ENCODE data around the gene TMOD1.

DNA sequence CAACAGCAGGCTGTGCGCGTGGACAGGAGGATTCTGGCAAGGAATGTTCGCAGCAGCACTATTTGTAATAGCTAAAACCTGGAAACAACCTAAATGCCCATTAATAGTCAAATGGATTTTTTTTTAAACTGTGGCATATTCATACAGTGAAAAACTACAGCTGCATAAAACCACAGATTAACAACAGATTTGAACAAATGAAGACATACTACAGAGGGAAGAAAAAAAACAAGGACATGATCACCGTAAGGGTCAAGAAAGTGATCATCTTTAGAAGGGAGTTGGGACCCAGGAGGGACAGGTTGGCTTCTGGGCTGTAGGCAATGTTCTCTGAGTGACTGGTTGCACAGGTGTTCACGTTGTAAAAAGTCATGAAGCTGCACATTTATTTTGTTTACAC, 1.2 kb upstream of the TMOD1 start:
- no peak for TF ChIP-seq GABPA (IDR thresholded peaks at IDR 0.05 in 1 of 2, conservative IDR thresholded peaks at IDR 0.05 in 1 of 2)
- TF ChIP-seq, protein P1, sequence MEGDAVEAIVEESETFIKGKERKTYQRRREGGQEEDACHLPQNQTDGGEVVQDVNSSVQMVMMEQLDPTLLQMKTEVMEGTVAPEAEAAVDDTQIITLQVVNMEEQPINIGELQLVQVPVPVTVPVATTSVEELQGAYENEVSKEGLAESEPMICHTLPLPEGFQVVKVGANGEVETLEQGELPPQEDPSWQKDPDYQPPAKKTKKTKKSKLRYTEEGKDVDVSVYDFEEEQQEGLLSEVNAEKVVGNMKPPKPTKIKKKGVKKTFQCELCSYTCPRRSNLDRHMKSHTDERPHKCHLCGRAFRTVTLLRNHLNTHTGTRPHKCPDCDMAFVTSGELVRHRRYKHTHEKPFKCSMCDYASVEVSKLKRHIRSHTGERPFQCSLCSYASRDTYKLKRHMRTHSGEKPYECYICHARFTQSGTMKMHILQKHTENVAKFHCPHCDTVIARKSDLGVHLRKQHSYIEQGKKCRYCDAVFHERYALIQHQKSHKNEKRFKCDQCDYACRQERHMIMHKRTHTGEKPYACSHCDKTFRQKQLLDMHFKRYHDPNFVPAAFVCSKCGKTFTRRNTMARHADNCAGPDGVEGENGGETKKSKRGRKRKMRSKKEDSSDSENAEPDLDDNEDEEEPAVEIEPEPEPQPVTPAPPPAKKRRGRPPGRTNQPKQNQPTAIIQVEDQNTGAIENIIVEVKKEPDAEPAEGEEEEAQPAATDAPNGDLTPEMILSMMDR (IDR thresholded peaks at IDR 0.05; ENCODE audit: low read depth, low read length, missing input control) = no peak
- TF ChIP-seq, protein P2, sequence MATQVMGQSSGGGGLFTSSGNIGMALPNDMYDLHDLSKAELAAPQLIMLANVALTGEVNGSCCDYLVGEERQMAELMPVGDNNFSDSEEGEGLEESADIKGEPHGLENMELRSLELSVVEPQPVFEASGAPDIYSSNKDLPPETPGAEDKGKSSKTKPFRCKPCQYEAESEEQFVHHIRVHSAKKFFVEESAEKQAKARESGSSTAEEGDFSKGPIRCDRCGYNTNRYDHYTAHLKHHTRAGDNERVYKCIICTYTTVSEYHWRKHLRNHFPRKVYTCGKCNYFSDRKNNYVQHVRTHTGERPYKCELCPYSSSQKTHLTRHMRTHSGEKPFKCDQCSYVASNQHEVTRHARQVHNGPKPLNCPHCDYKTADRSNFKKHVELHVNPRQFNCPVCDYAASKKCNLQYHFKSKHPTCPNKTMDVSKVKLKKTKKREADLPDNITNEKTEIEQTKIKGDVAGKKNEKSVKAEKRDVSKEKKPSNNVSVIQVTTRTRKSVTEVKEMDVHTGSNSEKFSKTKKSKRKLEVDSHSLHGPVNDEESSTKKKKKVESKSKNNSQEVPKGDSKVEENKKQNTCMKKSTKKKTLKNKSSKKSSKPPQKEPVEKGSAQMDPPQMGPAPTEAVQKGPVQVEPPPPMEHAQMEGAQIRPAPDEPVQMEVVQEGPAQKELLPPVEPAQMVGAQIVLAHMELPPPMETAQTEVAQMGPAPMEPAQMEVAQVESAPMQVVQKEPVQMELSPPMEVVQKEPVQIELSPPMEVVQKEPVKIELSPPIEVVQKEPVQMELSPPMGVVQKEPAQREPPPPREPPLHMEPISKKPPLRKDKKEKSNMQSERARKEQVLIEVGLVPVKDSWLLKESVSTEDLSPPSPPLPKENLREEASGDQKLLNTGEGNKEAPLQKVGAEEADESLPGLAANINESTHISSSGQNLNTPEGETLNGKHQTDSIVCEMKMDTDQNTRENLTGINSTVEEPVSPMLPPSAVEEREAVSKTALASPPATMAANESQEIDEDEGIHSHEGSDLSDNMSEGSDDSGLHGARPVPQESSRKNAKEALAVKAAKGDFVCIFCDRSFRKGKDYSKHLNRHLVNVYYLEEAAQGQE (IDR thresholded peaks at IDR 0.05) = no peak
- no peak for TF ChIP-seq ATF3 (IDR thresholded peaks at IDR 0.05)
- TF ChIP-seq RAD21 (IDR thresholded peaks at IDR 0.05) = no peak
- TF ChIP-seq, protein P3, sequence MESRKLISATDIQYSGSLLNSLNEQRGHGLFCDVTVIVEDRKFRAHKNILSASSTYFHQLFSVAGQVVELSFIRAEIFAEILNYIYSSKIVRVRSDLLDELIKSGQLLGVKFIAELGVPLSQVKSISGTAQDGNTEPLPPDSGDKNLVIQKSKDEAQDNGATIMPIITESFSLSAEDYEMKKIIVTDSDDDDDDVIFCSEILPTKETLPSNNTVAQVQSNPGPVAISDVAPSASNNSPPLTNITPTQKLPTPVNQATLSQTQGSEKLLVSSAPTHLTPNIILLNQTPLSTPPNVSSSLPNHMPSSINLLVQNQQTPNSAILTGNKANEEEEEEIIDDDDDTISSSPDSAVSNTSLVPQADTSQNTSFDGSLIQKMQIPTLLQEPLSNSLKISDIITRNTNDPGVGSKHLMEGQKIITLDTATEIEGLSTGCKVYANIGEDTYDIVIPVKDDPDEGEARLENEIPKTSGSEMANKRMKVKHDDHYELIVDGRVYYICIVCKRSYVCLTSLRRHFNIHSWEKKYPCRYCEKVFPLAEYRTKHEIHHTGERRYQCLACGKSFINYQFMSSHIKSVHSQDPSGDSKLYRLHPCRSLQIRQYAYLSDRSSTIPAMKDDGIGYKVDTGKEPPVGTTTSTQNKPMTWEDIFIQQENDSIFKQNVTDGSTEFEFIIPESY (IDR thresholded peaks at IDR 0.05) = no peak
- TF ChIP-seq MAX (IDR thresholded peaks at IDR 0.05) = no peak
